Panc1 (cell line): ENCODE results near the gene THRB. TPM values are rescaled to one million over a fixed set of nuclear protein-coding genes. Genes with fewer than 3 reads are reported as not detected.

ENCODE experiments used
- ATAC-seq: fragments of 200-7000 bp; cut with Tn5 transposase; 2 replicates; pipeline ENCODE4 v1.9.1; 2020; ENCODE audit warnings: mild to moderate bottlenecking, moderate library complexity
- BruUV-seq: library from RNA; stranded (reverse); fragments of 400-500 nt; replicated peaks from 2 replicates; lab custom pipeline; 2021; lab: Mats Ljungman, UMichigan
- CTCF ChIA-PET: fragments of 300-600 bp; sonication (Branson Sonifier 250); formaldehyde crosslinking; loops from one replicate; lab custom pipeline; 2022; ENCODE audit warnings: antibody characterized with exemption; lab: Charles Lee
- POLR2A ChIA-PET: fragments of 300-600 bp; sonication (Branson Sonifier 250); formaldehyde crosslinking; loops from one replicate; lab custom pipeline; 2022; ENCODE audit warnings: antibody characterized with exemption; lab: Charles Lee
- DNase-seq: peaks from one replicate; pipeline ENCODE4 v3.0.0-alpha.2; 2010; ENCODE audit warnings: low read depth, low spot score
- H3K27ac ChIP-seq: 2 replicates; pipeline ENCODE4 v1.5.1; 2011; ENCODE audit warnings: mild to moderate bottlenecking, low read length, inconsistent platforms
- H3K27me3 ChIP-seq: fragments of 200-500 bp; sonication (Bioruptor generic); 2 replicates; pipeline ENCODE4 v1.6.0; 2014; ENCODE audit warnings: low read length, inconsistent platforms; ENCODE audit not compliant: control insufficient read depth, insufficient read depth
- H3K36me3 ChIP-seq: fragments of 200-500 bp; sonication (Bioruptor generic); 2 replicates; pipeline ENCODE4 v1.5.1; 2014; ENCODE audit warnings: inconsistent platforms, mild to moderate bottlenecking, low read length, moderate library complexity; ENCODE audit not compliant: control insufficient read depth, insufficient read depth
- H3K4me1 ChIP-seq: 2 replicates; pipeline ENCODE4 v1.5.1; 2011; ENCODE audit warnings: inconsistent platforms, mild to moderate bottlenecking, low read length, moderate library complexity; ENCODE audit not compliant: control insufficient read depth, insufficient read depth
- H3K4me3 ChIP-seq, 2 experiments: 2 replicates each; pipeline ENCODE4 v1.5.1; 2011 to 2012; ENCODE audit warnings: low read depth in 2 of 2, low read length in 2 of 2, mild to moderate bottlenecking in 2 of 2, inconsistent platforms in 1 of 2, moderate library complexity in 1 of 2
- H3K9me3 ChIP-seq: fragments of 200-500 bp; sonication (Bioruptor generic); 2 replicates; pipeline ENCODE4 v1.5.1; 2014; ENCODE audit warnings: low read depth, mild to moderate bottlenecking, inconsistent platforms, low read length, moderate library complexity; ENCODE audit not compliant: control insufficient read depth, insufficient read depth
- POLR2AphosphoS5 ChIP-seq: IDR thresholded peaks from 2 replicates; pipeline ENCODE4 v1.6.1; 2012; ENCODE audit warnings: mild to moderate bottlenecking, low read depth, low read length, moderate library complexity
- SIN3A ChIP-seq: IDR thresholded peaks from 2 replicates; pipeline ENCODE4 v1.6.1; 2012; ENCODE audit warnings: low read depth, mild to moderate bottlenecking, low read length, moderate library complexity, borderline replicate concordance; ENCODE audit not compliant: insufficient read depth
- TCF7L2 ChIP-seq: IDR thresholded peaks from 2 replicates; pipeline ENCODE4 v1.6.1; 2011; ENCODE audit warnings: mild to moderate bottlenecking, low read depth, low read length, inconsistent platforms
- in situ Hi-C: cut with HindIII; loops from 2 replicates; pipeline ENCODE4 v1.10.0; 2016; ENCODE audit warnings: low sequenced_read_pairs, low pct_unique_long_range_greater_than_20kb
- intact Hi-C: fragments of 100-400 bp; cut with micrococcal nuclease; formaldehyde crosslinking; loops from one replicate; pipeline ENCODE4 v1.10.0; 2022; ENCODE audit not compliant: unreplicated experiment
- total RNA-seq: library from RNA; stranded (reverse); gene quantifications from one replicate; pipeline ENCODE4 v1.2.1, GENCODE V29; 2021; ENCODE audit not compliant: unreplicated experiment
- TF ChIP-seq, protein P1 (sequence below), 2 experiments: IDR thresholded peaks; 2 replicates each; pipeline ENCODE4 v1.6.1; 2011 to 2012; ENCODE audit warnings: low read depth in 2 of 2, control low read depth in 1 of 2, low read length in 1 of 2, mild to moderate bottlenecking in 1 of 2, moderate library complexity in 1 of 2; ENCODE audit not compliant: insufficient read depth in 1 of 2
- TF ChIP-seq, protein P2 (sequence below): fragments of 450-650 bp; IDR thresholded peaks from 2 replicates; pipeline ENCODE4 v1.5.1; 2017; ENCODE audit warnings: mild to moderate bottlenecking

The THRB gene
- total RNA-seq, 1 experiment from 2014 or later, result 3.9 TPM

DNA sequence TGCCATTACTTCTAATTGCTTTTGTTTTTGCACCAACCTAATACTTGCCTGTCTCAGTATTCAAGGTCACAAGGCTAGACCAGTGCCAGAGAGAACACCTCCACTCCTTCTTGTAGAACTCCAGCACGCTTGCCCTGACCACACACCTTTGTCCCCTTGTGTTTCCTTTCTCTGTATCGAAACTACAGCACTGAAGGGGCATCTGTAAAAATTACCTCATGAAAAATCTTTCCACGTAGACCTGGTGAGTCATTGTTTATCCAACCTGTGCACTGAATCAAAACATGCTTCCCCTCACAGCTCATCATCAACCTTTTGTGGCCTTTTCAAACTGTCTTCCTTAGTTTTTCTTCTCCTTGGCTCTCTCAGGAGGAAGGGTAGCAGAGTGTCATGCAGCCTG lies 259.5 kb downstream of the THRB start:
- POLR2A ChIA-PET, result no interaction called here
- no peaks in the 10 kb centered on the region for H3K27me3 ChIP-seq
- H3K4me1 ChIP-seq, result peaks cover 4% of the 10 kb centered on the region; the same call in 1 of the 2 replicates
- CTCF ChIA-PET, result no interaction called here
- no TSS peak for BruUV-seq
- no peak overlapping the region for H3K4me3 ChIP-seq
- H3K27ac ChIP-seq, result no peak overlapping the region
- H3K36me3 ChIP-seq, result no peaks in the 10 kb centered on the region
- no peaks in the 10 kb centered on the region for H3K9me3 ChIP-seq
- DNase-seq (no peak), ATAC-seq (no peak)
- intact Hi-C loops (loop anchor here (5.0 kb wide), 1 partner anchor 48 kb away; no protein-coding TSS in a partner anchor), in situ Hi-C loops (no loop called here)
- TF ChIP-seq, protein P1, sequence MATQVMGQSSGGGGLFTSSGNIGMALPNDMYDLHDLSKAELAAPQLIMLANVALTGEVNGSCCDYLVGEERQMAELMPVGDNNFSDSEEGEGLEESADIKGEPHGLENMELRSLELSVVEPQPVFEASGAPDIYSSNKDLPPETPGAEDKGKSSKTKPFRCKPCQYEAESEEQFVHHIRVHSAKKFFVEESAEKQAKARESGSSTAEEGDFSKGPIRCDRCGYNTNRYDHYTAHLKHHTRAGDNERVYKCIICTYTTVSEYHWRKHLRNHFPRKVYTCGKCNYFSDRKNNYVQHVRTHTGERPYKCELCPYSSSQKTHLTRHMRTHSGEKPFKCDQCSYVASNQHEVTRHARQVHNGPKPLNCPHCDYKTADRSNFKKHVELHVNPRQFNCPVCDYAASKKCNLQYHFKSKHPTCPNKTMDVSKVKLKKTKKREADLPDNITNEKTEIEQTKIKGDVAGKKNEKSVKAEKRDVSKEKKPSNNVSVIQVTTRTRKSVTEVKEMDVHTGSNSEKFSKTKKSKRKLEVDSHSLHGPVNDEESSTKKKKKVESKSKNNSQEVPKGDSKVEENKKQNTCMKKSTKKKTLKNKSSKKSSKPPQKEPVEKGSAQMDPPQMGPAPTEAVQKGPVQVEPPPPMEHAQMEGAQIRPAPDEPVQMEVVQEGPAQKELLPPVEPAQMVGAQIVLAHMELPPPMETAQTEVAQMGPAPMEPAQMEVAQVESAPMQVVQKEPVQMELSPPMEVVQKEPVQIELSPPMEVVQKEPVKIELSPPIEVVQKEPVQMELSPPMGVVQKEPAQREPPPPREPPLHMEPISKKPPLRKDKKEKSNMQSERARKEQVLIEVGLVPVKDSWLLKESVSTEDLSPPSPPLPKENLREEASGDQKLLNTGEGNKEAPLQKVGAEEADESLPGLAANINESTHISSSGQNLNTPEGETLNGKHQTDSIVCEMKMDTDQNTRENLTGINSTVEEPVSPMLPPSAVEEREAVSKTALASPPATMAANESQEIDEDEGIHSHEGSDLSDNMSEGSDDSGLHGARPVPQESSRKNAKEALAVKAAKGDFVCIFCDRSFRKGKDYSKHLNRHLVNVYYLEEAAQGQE (IDR thresholded peaks at IDR 0.05; ENCODE audit: insufficient read depth in 1 of 2, low read depth in 2 of 2, low read length in 1 of 2), result no peak
- TF ChIP-seq, protein P2, sequence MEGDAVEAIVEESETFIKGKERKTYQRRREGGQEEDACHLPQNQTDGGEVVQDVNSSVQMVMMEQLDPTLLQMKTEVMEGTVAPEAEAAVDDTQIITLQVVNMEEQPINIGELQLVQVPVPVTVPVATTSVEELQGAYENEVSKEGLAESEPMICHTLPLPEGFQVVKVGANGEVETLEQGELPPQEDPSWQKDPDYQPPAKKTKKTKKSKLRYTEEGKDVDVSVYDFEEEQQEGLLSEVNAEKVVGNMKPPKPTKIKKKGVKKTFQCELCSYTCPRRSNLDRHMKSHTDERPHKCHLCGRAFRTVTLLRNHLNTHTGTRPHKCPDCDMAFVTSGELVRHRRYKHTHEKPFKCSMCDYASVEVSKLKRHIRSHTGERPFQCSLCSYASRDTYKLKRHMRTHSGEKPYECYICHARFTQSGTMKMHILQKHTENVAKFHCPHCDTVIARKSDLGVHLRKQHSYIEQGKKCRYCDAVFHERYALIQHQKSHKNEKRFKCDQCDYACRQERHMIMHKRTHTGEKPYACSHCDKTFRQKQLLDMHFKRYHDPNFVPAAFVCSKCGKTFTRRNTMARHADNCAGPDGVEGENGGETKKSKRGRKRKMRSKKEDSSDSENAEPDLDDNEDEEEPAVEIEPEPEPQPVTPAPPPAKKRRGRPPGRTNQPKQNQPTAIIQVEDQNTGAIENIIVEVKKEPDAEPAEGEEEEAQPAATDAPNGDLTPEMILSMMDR, result no peak
- TF ChIP-seq POLR2AphosphoS5, result no peak
- no peak for TF ChIP-seq TCF7L2
- no peak for TF ChIP-seq SIN3A

DNA sequence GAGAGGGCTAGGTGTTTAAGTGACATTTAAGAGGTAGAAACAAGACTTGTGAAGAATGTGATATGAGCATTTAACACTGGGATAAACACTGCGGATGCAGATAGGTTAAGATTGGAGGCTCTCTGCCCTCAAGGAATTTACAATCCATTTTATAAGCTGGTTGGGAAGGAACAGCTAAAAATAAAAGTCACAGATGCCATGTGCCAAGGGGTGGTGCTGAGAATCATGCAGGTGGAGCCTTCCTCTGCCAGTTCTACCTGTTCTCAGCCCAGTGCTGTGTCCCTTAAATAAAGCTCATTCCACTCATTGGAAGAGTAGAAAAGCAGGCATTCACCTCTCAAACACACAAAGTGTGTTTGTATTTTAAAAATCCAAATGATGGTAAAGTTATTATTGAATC lies 261.9 kb downstream of the THRB start:
- CTCF ChIA-PET, result no interaction called here
- ATAC-seq, result no peak
- BruUV-seq, result no TSS peak

More for the DNA sequence above, 261.9 kb downstream of the THRB start:
- Histone ChIP-seq H3K4me3 (no peak overlapping the region), H3K27me3 (no peaks in the 10 kb centered on the region), H3K4me1 (no peaks in the 10 kb centered on the region), H3K36me3 (no peaks in the 10 kb centered on the region), H3K27ac (no peak overlapping the region), H3K9me3 (no peaks in the 10 kb centered on the region)
- TF ChIP-seq, protein P1 (IDR thresholded peaks at IDR 0.05; ENCODE audit: insufficient read depth in 1 of 2, low read depth in 2 of 2, low read length in 1 of 2), result no peak
- TF ChIP-seq TCF7L2, result no peak
- no peak for TF ChIP-seq SIN3A
- TF ChIP-seq POLR2AphosphoS5, result no peak
- TF ChIP-seq, protein P2, result no peak
- POLR2A ChIA-PET, result no interaction called here
- intact Hi-C loops (no loop called here), in situ Hi-C loops (no loop called here)
- no peak for DNase-seq
